NCI-H1092 (cell line): ENCODE results near the gene SOD3.

Experiments
- DNase-seq: peaks from one replicate; lab custom pipeline; 2025; lab: John Stamatoyannopoulos, UW

The SOD3 gene

DNA sequence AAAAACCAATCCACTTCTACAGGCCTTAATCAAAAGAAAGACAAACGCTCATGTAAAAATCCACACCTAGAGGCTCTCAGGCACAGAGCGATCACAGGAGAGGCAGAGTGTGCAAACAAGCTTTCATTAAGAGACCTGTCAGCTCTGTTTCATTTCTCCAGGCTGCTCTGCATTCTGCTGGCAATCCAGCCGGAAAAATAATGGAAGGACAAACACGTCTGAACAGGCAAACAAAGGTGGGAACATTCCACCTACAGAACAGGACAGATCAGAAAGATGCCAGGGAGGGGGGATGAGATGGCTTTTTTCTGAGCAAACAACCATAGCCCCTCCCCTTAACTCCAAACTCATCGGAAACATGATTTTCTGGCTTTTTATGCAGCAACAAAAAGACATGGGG, 9.7 kb downstream of the SOD3 start:
- no peak for DNase-seq

DNA sequence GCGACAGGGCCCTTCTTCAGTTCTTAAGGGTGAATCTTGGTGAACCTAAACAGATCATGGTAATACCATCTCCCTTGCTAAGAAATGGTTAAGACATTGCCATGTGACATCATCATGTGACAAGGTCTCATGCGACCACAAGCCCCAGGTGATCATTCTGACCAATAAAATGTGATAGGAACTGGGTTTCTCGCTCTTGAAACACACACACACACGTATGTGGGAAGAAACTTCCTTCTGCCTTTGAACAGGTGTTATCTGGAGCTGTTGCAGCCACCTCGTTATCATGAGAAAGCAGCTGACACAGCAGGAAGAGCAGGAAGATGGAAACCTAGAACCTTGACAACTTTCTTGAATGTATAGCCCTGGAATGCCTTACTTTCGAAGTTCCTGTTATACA, 10.2 kb downstream of the SOD3 start:
- DNase-seq: no peak

DNA sequence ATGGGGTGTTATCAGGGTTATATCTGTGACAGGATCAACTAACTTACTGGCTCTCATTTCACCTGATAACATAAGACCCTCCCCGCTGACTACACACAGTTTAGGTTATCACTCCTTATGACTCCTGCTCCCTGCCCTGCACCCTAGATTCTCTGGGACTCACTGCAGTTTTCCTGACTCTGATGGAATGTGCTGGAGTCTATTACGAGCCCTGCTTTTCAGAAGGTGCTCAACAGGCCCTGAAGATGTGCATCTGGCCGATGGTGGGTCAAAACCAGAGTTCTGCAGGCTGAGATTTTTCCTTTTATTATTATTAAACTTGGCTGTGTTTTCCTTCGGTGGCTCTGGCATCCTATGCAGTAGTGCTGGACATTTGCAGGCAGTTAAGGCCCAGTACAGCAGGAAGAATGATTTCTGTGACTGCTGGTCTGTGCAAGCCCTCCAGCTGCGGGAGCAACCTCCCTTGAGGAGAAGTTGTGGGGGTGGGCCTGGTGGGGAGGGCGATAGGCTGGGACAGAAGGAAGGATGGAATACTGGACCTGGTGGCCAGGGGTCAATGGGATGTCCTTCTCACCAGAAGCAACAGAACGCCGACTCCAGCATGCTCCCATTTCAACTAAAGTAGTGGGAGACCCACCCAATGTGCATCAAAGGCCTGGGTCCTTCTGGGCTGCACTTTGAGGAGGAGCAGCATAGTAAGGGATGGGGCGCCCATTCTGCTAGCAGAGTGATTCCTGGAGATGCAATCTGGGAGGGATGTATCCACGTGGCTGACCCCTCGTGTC, 11.0 kb downstream of the SOD3 start:
- no peak for DNase-seq

DNA sequence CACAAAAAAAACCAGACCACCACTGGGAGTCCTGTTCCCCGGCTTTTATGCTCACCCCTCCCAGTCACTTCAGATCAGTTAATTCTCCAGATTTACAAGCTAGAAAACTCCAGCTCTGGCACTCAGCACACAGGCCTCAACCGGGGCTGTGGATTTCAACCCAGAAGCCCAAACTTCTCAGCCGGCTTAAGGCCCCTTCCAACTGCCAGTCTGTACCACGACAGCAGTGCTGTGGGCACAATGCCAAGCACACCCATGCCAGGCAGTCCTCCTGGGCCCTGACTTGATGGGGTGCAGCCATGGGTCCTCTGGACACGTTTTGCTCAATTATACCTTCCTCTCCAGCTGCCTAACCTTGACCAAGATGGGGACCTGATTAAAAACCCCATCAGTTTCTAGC, 12.2 kb downstream of the SOD3 start:
- DNase-seq: no peak

DNA sequence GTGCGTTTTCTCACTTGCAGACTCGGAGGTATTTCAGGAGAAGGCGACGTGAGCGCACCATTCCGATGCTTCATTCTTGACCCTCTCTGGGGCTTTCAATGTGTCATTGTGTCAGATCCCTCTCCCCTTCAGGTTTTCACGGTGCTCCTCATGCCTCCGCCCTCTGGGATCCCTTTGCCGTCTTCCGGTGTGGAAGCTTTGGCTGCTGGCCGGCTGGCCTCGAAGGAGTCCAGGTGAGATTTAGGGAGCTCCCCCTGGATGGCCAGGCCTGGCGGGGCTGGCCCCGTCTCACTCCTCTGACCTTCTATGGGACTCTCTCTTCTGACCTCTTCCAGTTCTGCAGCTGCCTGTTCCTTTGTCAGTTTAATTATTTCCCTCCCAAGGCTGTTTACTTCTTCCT, 12.9 kb downstream of the SOD3 start:
- DNase-seq: no peak

DNA sequence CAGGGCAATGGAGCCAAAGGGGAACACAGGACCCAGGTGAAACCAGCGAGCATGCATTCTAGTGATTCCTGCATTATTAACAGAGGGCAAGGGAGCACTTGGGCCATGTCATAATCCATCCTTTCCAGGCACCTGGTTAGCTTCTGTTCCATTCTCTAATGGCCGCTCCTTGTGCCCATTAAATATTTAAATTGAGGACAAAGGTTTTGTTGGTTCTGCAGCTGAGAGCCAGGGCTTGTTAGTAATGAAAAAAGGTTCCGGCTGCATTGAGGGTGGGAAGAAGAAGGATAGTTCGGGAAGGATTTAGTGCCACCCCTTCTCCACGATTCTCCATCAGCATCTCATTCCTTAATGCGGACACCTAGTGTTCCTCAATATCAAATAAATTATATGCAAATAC, 13.6 kb downstream of the SOD3 start:
- no peak for DNase-seq

DNA sequence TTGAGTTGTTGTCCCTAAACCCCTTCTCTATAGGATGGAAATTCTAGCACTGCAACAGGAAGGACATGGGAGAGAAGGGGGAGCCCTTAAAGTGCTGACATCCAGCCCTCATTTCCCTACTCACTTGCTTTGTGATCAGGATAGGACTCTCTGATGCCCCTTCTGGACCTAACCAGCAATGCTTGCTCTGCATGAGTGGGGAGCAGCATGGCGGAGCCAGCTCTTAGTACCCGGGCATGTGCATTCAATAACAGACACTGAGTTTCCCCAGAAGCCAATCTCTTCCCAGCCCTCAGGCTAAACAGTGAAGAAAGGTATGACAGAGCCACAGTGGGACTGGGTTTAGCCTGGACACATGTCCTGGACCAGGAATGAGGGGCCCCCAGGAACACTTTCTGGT, 14.0 kb downstream of the SOD3 start:
- DNase-seq: no peak

DNA sequence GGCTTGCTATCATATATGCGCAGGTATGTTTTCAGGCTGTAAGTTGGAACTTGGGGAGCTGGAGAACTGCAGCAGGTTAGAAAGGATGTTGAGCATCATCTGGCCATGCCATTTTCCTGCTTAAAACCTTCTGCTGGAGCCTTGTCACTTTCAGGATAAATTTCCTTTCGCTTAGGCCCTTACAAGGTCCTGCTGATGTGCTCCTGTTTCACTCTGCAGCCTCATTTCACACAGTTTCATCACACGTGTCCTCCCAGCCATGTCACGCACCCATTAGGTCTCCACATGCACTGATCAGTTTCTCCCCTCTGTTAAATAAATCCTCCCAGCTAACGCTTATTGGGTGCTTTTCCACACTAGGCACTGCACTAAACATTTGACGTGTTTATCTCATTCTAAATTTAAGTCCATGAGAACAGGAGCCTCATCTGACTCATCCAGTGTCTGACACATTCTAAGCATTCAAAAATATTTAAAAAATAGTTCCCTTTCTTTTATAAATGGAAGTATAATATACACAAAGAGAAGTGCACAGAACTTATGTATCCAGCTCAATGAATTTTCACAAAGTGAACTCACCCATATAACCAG, 14.5 kb downstream of the SOD3 start:
- no peak for DNase-seq

DNA sequence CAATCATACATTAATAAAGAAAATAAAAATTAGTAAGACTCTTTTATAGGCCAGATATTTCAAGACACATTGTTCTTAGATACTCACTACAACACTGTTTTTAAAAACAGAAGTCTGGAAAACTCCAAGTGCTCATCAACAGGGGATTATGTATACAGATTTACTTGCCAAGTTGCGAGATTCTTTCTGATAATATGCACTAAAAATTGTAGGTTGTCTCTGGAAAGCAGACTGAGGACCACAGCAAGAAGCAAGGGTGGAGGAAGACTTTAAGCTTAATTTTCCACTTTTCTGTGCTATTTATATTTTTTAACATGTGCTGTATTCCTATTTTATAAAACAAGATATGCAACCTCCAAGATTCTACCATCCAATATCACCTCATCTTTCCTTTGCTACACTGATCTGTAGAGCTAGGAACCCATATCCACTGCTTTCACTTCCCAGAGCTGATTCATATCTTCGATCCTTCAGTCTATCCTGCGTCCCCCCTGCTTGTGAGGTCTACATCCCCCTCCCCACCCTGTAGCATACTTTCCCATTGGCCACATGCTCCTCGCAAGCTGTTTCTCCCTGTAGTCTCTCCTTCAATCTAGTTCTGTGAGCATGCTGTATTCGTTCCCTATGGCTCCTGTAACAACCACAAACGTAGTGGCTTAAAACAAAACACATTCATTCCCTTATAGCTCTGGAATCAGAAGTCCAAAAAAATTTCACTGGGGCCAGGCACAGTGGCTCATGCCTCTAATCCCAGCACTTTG, 15.7 kb downstream of the SOD3 start:
- no peak for DNase-seq

DNA sequence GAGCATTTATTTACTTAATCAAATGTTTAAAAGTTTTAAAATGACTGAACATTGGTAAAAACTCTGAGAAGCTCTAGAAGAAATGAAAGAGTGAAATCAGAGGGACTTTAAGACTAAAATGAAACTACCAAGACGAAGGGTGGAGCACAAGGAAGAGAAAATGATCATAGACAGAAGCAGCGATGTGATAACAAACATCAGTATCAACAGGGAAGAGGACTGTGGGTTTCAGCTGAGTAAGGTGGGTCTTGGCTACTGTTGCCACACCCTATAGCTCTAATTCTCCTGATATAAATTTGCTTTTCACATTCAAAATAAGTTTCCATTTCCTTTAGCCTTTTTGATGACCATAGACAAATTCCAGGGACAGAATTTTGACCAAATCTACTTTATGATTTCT, 18.4 kb downstream of the SOD3 start:
- no peak for DNase-seq

DNA sequence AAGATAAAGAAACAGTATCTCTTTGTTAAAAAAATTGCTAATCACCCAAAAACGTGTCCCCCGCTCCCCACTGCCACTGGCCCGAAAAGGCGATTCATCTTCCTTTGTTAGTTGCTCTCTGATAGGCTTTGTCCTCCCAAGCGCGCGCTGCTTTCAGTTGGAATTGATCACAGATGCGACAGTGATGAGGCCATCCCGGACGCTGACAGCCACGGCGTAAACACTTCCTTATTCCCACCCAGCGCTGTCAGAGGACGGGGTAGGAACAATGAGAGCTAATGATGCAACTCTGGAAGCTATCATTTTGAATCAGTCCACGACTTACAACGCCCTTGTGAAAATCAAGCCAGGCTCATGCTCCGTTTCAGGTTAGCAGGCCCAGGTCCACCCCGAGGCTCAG, 21.4 kb downstream of the SOD3 start:
- no peak for DNase-seq

DNA sequence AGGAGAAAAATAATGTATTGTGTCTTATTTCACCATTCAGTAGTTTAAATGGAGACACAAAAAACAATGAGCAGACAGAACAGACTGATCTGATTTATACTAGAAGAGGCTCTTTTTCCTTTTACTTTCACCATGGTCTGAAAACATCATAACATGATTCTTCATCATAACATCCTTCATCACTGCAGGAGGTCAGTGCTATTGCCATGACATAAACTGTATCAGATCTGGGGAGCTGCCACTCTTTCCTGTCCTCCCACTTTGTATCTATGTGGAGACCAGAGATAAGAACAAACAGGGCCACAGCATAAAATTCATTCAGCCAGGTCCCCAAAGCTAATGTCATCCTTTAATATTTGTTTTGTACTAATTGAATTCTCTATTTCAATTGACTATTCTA, 25.2 kb downstream of the SOD3 start:
- no peak for DNase-seq

DNA sequence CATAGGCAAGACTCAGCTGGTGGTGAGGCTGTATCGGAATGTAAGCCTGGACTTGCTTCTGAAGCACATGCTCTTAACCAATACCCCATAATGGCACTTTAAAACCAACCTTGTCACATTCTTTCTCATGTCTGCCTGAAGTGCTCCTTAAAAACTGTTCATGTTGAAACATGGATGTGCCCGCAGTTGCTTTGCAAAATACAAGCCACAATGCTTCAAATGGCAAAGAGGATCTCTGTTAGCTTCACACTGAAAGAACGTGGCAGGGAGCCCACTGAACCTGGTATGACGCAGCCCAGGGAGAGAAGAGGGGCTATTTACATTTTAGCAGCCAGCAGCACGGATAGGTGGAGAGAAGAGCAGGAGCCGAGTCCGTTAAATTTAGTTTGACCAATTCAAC, 29.3 kb downstream of the SOD3 start:
- DNase-seq: no peak

DNA sequence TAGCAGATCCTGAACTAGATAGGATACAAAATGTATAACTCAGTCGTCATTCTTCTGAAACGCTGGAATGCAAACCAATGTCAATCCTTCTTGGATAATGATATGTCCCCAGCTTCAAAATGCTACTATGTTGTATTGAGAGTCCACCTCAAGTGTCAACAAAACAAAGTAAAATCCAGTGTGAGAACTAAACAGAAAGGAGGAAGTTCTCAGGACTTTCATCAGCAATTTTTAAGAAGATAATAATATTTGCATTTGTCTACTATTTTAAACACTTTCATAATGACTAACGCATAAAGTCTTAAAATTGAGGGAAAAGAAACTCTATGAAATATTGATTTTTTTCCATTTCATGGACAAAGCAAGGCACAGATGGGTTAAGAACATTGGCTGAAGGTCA, 36.3 kb downstream of the SOD3 start:
- DNase-seq: no peak

DNA sequence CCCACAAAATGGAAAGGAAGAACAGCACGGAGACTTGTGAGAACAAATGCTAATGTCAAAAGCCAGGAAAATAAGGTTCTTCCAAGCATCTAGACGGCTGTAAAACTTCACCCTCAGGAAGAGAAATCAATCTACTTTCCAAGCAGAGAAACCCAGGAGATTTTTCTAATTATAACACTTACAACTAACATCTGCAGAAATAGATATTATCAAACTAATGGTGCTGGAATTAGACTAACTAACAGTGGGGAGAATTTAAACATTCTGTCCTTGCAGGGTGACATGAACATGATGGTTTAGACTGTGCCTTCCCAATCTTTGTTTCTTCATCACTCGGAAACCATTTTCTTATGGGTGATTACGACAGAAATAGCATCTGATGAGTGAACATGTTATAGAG, 40.3 kb downstream of the SOD3 start:
- DNase-seq: no peak

DNA sequence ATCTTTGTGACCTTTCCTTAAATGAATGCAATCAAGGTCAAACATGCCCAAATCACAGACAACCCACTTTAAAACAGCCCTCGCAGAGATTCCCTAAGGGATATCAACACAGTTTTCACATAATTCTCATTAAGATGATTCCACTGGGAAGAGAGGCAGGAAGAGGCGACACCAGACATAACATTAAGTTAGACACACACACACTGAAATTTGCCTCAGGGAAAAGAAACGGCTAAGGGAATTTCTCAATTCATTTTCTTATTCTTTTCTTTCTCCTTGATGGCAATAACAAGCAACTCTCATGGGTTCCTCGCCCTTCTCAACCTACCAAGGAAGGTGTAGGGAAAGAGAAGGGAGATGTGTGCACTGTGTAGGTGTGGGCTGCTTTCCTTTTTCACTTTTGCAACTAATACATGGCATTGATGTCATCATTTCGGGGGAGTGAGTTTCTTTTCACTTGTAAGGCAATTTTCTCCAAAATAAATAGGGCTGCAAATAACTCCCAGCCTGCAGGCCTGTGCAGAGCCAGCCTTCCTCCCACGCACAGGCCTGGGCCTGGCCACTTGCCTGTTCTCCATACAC, 41.4 kb downstream of the SOD3 start:
- no peak for DNase-seq

DNA sequence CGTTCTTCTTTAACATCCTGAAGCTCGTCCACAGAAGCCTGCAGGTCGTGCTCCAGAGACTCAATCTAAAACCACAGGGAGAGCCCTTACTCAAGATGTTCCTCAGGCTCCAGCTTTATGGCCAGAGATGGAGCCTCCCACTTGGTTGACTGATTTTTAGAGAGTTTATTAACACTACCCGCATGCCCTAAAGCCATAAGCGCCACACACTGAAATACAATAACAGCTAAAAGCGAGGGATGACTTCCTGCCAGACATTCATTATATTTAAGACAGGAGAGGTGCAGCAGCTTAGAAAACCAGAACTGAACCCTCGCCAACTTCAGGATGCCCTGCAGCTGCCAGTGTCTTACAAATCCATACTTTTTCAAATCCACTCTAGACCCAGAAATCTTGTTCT, 42.0 kb downstream of the SOD3 start:
- DNase-seq: no peak

DNA sequence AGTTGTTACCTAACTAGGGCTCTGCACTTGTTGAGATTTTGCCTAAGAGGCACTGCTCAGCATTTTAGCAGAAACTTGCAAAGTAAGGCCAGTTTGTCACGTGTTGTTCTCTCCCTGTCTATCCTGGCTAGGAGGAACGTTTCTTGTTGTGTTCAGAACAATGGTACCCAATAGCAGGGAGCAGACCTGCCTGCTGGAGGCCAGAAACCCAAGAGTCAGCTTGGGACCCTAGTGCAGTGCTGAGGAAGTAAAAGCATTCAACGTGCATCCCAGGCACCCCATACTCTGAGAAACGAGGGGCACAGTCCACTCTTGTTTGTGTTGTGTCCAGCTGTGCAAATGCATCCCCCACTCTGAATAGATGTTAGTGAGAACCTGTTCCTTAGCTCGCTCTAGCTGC, 42.4 kb downstream of the SOD3 start:
- DNase-seq: no peak

DNA sequence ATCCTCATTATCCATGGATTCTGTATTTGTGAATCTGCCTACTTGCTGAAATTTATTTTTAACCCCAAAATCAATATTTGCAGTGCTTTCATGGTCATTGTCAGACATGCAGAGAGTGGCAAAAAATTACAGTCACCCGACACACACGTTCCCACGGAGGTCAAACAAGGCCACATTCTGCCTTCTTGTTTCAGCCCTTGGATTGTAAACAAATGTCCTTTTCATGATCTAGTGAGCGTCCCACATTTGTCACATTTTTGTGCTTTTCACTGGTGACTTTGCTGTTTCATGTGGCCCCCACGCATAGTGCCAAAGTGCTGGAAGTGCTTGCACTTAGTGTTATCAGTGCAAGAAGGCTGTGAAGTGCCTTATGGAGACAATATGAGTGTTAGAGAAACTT, 45.0 kb downstream of the SOD3 start:
- no peak for DNase-seq

DNA sequence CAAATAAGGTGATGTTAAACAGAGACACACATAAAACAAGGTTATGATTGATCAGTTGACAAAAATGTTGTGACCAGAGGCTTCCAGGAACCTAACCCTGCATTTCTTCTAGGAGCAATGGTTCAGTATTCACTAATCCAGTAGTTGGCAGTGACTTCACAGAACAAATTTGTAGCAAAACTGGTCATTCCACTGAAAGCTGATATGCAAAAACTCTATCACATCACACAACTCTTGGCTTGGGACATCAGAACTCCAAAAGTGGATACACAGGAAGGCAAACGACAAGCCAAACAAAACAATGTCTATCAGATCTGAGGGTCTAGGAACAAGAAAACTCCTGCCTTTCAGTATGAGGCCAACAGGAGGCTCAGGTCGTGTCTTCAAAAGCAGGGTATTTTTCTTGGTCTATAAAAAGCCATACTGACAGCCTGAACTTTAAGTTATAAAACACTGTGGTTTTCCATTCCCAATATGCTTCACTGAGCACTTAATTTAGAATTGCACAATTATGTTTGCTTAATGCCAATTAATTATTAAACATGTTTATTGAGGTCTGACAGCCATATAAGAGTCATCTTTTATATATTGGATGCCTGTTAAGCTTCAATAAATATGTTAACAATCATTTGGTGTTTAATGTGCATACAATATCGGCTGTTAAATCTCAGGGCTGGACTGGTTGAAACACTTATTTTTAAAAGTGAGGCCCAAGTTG, 45.6 kb downstream of the SOD3 start:
- no peak for DNase-seq

DNA sequence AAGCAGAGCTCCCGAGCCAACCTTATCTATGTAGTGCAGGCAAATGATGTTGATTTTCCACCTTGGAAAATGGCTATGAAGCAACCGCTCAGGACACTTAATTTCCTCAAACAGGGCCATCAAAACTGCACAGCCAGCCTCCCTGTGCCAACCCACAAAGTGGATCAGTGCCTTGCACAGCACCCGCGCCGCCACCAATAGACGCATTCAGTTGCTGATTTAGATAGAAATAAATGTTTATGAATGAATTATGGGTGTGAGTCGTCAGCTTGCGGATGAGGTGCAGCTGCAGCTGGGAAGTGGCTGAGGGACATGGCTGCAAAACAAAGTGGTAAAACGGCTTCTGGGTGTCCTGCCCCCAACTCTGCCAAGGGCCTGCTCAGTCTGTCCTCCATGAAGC, 47.0 kb downstream of the SOD3 start:
- DNase-seq: no peak

DNA sequence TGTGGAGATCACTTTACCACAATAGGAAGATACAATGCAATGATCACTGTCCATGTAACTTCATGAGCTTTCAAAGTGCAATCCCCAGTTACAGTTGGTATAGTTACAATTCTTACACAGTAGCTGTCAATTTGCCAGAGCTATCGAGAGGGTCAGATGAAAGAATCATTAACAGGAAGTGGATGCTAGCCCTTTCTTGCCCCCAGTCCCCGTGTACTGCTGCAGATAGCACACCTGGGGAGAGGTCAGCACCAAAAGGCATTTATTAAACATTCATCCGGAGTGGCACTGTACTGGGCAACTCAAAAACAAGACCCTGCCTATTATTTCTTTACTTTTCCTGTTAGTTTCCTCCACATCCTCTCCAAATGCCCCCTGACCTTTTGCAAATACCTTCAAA, 47.7 kb downstream of the SOD3 start:
- DNase-seq: no peak
